AG08396 (cell line): Measurements from ENCODE around the gene LARP1B.
A peak's percentile ranks its signal among the peaks of the same experiment; 100 is the strongest.
"Not testable (repeated sequence)": the region's sequence is repeated elsewhere in the genome, so short reads cannot be mapped to it uniquely, and the experiment has no call there.

Experiments
- DNase-seq: peaks from one replicate; pipeline ENCODE4 v3.0.0; 2012; ENCODE audit warnings: low spot score, mixed read lengths

Gene LARP1B

GRCh38 chr4:128060699-128061565, at the start of gene LARP1B:
Gene LARP1B, plus strand, starts transcription at chr4:128061312. Its CDS starts 13,640 bp downstream, at chr4:128074952.
- peak; percentile 99 for DNase-seq

- DNase-seq, result no peak
Observed at GRCh38 chr4:128025319-128025718, 35.8 kb upstream of the LARP1B start.

GRCh38 chr4:128029907-128030306, 31.2 kb upstream of the LARP1B start:
- no peak for DNase-seq

GRCh38 chr4:128031756-128032384, 29.2 kb upstream of the LARP1B start:
- DNase-seq, result no peak

GRCh38 chr4:128039568-128039967, 21.5 kb upstream of the LARP1B start:
- DNase-seq, result no peak

- DNase-seq, result not testable (repeated sequence)
Observed at GRCh38 chr4:128047019-128047418, 14.1 kb upstream of the LARP1B start.

GRCh38 chr4:128047514-128047913, 13.6 kb upstream of the LARP1B start:
- not testable (repeated sequence) for DNase-seq

GRCh38 chr4:128051229-128051628, 9.9 kb upstream of the LARP1B start:
- DNase-seq, result not testable (repeated sequence)

GRCh38 chr4:128054907-128055306, 6.2 kb upstream of the LARP1B start:
- not testable (repeated sequence) for DNase-seq

GRCh38 chr4:128055441-128056206, 5.5 kb upstream of the LARP1B start:
- not testable (repeated sequence) for DNase-seq

GRCh38 chr4:128056396-128056795, 4.7 kb upstream of the LARP1B start:
- DNase-seq, result no peak

- DNase-seq, result peak; percentile 17
Observed at GRCh38 chr4:128060121-128060698, 902 bp upstream of the LARP1B start.

GRCh38 chr4:128061566-128062536, 739 bp downstream of the LARP1B start:
- DNase-seq, result peak; percentile 65

- DNase-seq, result not testable (repeated sequence)
Observed at GRCh38 chr4:128066453-128066820, 5.3 kb downstream of the LARP1B start.

- DNase-seq, result peak; percentile 23
Observed at GRCh38 chr4:128068918-128069317, 7.8 kb downstream of the LARP1B start.

- DNase-seq, result no peak
Observed at GRCh38 chr4:128076464-128076863, 15.4 kb downstream of the LARP1B start.

GRCh38 chr4:128095293-128095692, 34.2 kb downstream of the LARP1B start:
- not testable (repeated sequence) for DNase-seq

GRCh38 chr4:128107766-128108165, 46.7 kb downstream of the LARP1B start:
- peak; percentile 29 for DNase-seq

GRCh38 chr4:128123036-128123435, 61.9 kb downstream of the LARP1B start:
- DNase-seq, result no peak

GRCh38 chr4:128130621-128131020, 69.5 kb downstream of the LARP1B start:
- no peak for DNase-seq

GRCh38 chr4:128134925-128135324, 73.8 kb downstream of the LARP1B start:
- DNase-seq, result no peak
